GM21717 (cell line): Measurements from ENCODE around the gene PIGM.
A peak's percentile ranks its signal among the peaks of the same experiment; 100 is the strongest.

ENCODE experiments used
- ATAC-seq: cut with Tn5 transposase; IDR thresholded peaks from one replicate; pipeline ENCODE4 v1.9.1; 2021; ENCODE audit warnings: mild to moderate bottlenecking, moderate library complexity; ENCODE audit not compliant: unreplicated experiment

Gene PIGM

DNA sequence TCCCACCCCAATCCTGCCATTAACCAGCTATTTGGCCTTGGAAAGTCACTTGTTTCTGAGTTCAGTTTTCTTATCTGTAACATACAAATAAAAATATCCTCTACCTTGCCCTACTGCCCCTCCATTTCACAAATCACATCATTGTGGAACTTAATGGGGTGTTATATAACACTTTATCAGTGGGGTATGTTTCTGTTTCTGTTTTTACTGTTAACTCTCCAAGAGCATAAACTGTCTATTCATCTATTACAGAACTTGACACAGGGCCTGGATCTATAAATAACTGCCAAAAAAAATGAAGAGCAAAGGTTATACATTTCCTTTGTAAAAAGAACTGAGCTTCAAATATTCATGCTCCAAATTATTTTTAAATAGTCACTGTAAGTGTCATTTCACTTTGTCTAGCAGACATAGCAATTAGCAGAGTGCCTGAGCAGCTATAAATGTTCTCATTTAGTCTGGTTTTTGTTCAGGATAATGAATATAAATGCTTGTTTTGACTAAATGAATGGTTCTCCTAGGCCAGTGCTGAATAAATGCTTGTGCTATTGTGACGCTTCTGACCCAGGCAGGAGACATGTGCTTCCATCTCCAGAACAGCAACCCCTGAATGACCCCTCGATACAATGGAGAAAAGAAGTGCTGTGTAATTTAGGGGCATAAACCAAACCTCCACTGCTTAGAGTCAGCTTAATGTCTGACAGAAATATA lies 7.4 kb downstream of the PIGM start:
- no peak for ATAC-seq

DNA sequence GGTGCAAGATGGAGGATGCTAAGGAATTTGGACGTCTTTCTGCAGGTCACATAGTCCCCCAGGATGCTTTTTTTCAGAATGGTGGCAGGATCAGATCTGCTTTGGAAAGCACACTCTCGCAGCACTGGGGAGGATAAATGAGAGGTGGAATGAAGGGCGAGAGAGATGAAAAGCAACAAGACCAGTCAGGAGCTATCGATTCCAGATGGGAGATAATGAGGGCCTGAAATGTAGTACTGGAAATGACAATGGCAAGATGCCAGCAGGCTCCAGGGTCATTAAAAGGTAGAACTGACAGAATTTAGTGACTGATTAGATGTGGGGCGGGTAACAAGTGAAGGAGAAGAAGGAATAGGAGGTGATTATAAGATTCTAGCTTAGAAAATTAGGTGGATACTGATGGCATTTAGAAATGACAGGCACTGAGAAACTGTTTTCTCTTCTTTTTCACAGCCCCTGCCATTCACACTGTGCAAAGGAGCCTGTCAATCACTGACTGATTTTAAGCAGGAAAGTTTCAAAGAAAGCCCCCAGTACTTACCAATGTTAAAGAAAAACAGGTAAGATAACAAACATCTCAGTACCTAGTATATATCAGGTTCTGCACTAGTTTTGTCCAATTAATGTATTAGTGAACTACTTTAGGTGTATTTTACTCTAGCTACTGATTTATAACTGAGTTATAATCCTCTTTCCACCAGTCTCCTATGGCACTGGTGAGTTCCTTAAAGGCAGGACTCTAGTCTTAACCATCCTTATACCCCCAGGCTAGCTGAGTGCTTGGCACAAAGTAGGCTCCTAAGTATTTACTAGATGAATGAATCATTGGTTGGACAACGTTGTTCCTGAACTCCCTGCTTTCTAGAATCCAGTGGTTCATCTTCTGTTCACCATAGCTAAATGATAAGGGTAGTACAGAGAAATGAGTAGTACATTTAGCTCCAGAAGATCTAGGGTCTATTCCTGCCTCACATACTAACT lies 9.2 kb downstream of the PIGM start:
- ATAC-seq, result no peak

DNA sequence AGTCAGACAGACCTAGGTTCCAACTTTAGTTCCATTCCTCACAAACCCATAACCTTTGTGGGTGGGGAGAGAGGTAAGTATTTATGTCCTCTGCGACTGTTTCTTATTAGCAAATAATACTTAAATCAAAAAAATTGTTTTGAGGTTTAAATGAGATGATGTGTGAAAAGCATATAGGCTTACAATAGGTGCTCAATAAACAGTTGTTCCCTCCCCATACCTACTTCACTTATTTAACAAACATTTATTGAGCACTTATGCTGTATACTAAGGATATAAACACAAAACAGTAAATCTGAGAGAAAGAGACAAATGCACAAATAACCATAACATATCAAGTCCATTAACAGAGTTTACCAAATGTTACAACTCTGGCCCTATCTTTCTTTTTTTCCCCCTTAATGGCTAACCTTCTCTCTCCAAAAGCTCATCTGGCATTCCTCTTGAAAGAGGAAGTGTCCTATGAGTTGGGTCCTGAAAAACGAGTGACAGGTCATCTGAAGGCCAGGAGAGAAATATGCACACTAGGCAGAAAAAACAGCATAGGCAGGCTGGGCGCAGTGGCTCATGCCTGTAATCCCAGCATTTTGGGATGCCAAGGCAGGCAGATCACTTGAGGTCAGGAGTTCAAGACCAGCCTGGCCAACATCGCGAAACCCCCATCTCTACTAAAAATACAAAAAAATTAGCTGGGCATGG lies 10.3 kb downstream of the PIGM start:
- ATAC-seq, result no peak

DNA sequence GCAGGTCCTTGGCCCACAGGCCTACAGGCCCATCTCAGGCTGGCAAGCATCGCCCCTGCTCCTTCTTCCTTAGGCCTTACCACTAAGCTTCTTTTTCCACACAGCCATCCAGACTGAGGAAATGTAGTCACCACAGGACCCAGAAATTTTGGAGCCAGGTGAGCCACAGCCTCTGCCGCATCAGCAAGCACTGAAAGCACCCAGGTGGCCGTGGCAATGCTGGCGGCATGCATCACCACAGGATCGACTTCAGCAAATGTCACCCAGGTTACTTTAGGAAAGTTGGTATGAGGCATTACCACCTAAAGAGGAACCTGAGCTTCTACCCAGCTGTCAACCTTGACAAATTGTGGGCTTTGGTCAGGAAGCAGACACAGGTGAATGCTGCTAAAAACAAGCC lies 11.6 kb downstream of the PIGM start:
- no peak for ATAC-seq

DNA sequence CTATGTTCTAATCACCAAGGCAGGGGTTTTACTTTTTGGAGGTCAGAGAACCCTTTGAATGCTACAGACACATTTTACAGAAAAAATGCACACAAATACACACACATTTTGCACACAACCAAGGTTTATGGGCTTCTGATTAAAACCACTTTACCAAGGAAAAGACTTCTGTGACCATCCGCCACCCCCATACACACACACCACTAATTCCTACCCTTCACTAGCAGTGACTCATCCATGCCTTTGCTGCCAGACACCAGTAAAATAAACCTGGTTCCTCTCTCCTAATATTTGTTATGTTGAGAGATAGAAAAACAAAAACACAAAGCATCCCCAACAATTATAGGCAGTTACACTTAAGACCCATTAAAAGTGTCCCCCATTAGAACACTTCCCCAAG lies 12.9 kb downstream of the PIGM start:
- ATAC-seq, result no peak

DNA sequence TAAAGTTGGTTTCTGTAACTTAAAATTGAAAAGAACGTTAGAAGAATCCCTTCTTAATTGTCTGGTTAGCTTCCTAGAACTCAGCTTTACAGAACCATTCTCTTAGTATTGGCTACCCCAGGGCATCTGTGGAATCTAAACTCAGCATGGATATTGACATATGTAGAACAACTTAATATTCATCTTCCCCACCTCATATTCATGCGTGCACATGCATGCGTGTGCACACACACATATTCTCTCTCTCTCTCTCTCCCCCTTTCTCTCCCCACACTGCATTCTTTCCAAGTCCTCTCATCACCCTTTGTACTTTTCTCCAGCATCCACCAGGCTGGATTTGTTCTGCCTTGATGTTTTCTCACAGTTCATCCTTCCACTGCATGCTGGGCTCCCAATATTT lies 13.4 kb downstream of the PIGM start:
- ATAC-seq, result no peak

DNA sequence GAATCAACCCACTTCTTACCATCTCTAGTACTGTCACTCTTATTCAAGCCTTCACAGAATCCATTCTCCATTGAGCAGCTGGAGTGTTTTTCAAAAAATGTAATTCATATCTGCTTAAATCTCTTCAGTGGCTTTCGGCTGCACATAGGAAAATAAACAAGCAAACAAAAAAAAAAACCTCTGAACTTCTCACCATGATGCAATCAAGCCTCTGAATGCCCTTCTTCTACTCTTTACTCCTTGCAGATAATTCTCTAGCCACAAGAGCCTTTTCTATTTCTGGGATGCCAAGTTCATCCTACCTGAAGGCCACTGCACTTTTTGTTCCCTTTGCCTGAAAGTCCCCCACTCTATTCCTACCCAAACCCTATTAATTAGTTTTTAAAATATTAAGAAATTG lies 14.2 kb downstream of the PIGM start:
- no peak for ATAC-seq

DNA sequence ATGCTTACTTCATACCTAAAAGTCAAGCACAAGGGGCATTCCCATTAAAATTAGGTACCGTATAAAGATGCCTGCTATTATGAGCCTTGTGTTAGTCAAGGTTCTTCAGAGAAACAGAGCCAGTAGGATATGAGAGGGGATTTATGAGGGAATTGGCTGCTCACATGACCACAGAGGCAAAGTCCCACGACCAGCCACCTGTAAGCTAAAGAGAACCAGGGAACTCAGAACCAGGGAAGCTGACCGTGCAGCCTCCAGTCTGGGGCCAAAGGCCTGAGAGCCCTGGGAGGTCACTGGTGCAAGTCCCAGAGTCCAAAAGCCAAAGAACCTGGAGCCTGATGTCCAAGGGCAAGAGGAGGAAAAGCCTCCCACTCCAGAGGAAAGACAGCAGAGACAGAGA lies 20.0 kb downstream of the PIGM start:
- ATAC-seq, result no peak

DNA sequence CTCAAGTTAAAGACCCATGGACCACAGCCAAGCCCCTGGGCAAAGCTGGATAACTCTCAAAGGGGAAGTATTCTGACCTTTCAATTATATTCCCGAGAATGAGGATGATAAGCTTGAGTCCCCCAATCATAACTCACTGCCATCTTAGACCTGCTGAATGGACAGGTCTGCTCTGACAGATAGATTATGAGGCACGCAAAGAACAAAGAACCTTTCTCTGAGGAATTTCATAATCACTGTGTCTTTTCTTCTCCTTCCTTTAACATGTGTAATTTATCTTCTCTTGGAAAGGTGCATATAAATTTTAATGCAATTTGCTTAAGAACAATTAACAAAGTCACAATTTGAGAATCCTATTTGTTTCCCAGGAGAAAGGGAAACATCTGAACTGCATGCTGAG lies 22.0 kb downstream of the PIGM start:
- ATAC-seq, result no peak

DNA sequence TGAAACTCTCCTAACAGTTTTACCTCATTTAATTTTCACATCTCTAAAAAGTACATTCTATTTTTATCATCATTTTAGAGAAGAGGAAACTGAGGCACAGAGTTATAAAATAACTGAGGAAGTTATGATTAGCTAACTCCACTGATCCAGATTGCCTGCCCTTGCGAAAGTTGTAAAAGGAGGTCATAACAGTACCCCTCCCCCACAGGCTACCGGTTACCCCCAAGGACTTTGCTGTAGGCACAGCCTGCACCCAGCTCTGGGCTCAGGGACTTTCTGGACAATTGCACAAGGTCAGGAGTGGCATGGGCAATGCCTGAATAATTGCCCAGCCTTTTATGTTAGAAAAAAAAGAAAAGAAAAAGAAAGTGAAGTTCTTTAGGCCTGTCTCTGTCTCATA lies 22.7 kb downstream of the PIGM start:
- no peak for ATAC-seq

DNA sequence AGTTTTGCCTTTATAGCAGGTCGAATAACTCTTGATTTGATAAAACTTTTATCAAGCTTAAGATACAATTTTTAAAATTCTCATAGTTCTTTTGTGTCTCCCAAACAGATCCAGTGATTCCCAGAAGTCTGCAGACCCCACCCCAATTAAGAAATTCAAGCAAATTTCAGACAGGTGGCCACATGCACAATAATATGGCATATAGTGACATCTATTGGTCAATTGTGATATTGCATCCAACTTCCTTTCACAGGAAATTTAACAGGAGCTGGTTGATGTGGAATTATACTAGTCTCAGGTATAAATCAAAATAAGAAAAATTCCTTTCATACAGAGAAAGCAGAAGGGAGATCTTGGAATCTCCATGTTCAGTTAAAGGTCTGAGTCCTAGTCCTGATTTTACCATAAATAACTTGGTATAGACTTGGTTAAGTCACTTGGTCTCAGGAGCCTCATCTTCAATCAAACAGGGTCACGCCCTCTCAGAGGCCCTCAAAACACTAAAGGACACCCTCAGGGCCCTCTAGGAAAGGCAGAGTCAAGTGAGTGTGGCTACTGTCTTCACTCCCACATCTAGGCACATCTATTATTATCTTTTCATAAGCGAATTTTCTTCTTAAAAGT lies 24.1 kb downstream of the PIGM start:
- no peak for ATAC-seq

DNA sequence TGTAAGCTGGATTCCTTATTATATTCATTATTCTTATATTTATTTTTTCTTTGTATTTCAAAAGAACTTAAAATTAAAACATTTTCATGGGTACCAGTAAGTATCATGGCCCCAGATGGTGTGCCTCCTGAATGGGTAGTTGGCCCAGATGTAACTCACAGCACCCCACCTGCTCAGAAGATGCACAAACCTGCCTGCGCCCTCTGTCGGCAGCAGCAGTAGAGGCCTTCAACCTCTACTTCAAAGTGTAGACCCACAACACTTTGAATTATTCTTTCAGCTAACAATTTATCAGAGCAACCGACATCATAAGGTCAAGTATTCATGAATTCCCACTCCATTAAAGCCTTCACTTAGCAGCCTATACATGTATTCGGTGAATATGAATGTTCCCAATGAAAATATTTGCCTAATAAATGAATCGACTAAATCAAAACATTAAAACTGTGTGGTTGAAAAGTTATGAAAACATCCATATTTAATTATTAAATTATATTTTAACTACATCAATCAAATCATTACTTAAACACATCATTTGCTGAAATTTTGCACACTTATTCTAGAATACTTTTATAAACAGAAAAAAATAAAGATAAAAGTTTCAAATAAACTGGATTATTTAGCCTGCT lies 25.4 kb downstream of the PIGM start:
- peak; percentile 75 for ATAC-seq

DNA sequence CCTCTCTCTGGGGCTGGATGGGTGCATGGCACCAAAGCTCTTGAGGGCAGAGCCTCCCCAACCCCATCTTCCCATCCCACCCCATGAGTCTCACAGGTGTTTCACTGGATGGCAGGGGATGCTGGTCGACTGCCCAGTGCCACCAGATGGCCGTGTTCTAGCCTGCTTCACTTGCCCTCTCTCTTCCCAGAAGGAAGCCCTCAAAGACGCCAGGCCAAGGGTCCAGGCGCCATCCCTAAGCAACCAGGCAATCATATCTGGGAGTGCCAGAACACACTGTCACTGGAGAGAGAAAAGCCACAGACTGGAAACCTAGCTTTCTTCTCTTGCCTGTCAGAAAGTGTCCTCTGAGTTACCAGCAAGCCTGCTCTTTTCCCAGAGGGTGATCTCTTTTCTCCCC lies 26.7 kb downstream of the PIGM start:
- ATAC-seq, result no peak

DNA sequence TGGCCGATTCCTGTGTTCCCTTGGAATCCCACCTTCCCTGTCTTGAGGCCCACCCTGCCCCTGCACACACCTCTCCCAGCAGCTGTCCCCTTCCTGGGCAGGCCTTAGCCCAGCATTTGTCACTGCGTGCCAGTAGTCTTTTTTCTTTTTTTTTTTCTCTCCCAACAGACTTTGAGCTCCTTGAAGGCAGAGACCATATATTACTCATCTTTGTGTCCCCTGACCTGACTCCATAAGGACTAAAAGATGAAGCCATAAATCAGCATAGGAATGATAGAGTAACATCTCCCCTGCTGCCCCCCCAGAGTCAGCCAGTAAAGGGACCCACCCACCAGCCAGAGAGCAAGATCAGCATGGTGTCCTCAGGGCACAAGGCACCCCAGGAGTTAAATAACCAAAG lies 27.4 kb downstream of the PIGM start:
- no peak for ATAC-seq

DNA sequence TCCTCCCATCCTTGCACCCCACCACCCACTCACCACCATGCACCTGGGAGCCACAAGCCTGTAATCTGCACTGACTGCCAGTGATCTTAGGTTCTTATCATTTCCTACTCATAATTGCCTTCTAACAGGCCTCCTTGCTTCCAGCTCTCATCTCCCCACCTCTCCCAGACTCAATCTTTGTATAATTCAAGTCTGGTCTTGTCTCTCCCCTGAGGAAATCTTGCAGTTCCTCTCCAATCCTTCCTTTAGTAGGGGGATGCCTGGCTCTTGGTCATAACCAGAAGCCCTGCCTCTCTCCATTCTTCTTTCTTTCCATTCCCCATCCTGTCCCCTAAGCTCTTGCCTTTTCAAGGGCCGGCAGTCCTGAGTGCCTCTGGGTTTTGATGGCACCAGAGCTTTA lies 27.8 kb downstream of the PIGM start:
- no peak for ATAC-seq

DNA sequence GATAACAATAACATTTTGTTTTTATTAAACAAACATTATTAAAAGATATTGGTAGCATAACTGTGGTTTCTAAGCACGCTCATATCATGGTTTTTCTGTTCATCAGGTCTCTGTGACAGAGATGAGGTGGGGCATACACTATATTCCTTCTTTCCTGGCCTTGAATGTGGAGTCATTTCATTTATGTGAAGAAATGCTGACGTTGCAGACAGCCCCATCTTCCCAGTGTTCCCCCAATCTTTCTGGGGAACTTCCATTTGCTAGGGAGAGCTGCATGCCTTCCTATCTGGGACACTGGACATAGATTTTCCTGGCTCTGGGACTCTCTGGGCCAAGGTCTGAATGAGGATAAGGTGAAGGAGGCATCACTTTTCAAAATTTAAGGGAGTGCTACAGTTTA lies 30.4 kb downstream of the PIGM start:
- no peak for ATAC-seq

DNA sequence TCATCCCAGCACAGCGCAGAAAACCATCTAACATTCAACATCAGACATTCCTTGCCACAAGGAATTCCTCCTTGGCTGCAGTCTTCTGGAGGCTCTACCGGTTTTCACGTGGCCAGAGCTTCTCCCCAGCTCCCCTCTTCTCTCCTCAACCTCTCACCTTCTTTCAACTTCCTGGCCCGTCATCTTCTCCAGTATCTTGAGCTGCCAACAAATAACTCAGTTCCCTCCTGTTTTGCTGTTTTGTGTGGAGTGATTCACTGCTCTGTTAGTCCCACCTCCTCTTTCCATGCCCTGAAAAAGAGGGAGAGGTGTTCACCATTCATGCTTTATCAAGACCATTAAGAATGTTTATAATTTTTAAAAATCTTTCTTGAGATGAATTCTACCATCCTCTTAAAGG lies 32.6 kb downstream of the PIGM start:
- no peak for ATAC-seq

DNA sequence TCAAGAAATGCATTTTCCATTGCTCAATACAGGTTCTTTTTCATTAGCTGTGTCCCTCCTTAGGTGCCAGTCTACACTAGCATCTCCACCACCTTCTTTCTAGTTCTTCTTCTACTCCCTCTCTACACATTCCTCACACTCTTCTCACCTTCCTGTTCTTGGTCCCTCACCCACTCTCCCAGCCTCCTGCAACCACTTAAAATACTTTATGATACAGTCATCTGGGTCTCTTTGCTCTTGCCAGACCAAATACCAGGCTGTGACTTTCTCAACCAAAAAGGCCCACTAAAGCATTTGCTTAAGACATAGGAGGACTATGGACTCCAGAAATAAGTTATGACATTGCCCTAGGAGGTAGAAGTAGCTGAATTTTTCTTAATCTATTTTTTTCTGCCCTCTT lies 35.1 kb downstream of the PIGM start:
- no peak for ATAC-seq

DNA sequence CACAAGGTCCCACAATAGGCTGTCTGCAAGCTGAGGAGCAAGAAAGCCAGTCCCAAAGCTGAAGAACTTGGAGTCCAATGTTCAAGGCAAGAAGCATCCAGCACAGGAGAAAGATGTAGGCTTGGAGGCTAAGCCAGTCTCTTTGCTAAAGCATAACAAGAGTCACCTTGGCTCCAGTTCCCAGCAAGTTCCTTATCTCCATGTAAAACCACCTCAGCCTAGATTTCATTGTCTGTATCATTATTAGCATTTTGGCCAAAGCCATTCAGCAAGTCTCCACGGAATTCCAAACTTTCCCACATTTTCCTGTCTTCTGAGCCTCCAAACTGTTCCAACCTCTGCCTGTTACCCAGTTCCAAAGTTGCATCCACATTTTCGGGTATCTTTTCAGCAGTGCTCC lies 36.9 kb downstream of the PIGM start:
- no peak for ATAC-seq

DNA sequence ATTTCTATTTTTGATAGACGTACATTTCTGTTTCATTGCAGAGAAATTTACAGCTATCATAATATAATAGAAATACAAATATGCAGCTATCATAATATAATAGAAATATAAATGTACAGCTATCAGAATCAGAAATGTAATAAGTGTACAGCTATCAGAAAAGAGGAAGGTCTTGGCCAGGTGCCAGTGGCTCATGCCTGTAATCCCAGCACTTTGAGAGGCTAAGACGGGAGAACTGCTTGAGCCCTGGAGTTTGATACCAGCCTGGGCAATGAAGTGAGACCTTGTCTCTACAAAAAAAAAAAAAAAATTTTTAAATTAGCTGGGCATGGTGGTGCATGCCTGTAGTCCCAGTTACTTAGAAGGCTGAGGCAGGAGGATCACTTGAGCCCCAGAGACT lies 37.9 kb downstream of the PIGM start:
- no peak for ATAC-seq

DNA sequence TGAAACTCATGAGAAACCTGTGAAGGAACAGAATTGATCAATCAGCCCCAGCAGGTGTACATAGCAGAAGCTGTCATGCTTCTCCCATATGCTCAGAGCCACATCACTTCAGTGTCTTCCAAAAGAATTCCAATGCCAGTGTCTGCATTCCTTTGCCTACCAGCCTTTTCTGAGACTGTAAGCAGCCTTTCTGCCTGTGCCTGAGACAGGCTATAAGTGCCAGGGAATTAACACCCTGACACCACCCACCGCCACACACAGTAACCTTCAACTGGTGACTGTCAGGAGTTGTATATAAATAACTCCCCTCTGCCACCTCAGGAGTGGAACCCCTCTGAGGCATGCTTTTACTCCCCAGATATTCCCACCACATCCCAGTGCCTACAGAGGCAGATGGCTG lies 39.6 kb downstream of the PIGM start:
- no peak for ATAC-seq
